GM13977 (cell line): Measurements from ENCODE around the gene TOMT.
"Not testable (repeated sequence)": the region's sequence is repeated elsewhere in the genome, so short reads cannot be mapped to it uniquely, and the experiment has no call there.

Source experiments
- DNase-seq: peaks from one replicate; pipeline ENCODE4 v3.0.0; 2012; ENCODE audit warnings: low spot score
- CTCF ChIP-seq: IDR thresholded peaks from 2 replicates; pipeline ENCODE4 v1.5.1; 2012; ENCODE audit warnings: mild to moderate bottlenecking, control low read depth; ENCODE audit not compliant: insufficient read depth; ENCODE audit errors: extremely low read depth, missing control alignments
- in situ Hi-C: fragments of 300-500 bp; cut with MboI; formaldehyde crosslinking; loops from one replicate; pipeline ENCODE4 v1.12.0; 2022; ENCODE audit warnings: low sequenced_read_pairs, low pct_unique_long_range_greater_than_20kb, mixed read lengths, inconsistent platforms; ENCODE audit not compliant: unreplicated experiment

Gene TOMT

GRCh38 chr11:72122607-72123006 is 16.9 kb downstream of the TOMT start:
- in situ Hi-C loops: no loop called here
- no peak for TF ChIP-seq CTCF
- DNase-seq: no peak

- TF ChIP-seq CTCF: no peak
- in situ Hi-C loops: no loop called here
- DNase-seq: no peak
These were observed 17.5 kb downstream of the TOMT start for GRCh38 chr11:72123117-72123653.

GRCh38 chr11:72124046-72124445 is 18.3 kb downstream of the TOMT start:
- in situ Hi-C loops: no loop called here
- no peak for DNase-seq
- TF ChIP-seq CTCF: no peak

- DNase-seq: no peak
- in situ Hi-C loops: no loop called here
- no peak for TF ChIP-seq CTCF
These were observed 20.2 kb downstream of the TOMT start for GRCh38 chr11:72125956-72126355.

GRCh38 chr11:72127923-72128322 is 22.2 kb downstream of the TOMT start:
- no peak for DNase-seq
- in situ Hi-C loops: no loop called here
- no peak for TF ChIP-seq CTCF

GRCh38 chr11:72129381-72129780 is 23.7 kb downstream of the TOMT start:
- TF ChIP-seq CTCF: no peak
- in situ Hi-C loops: no loop called here
- no peak for DNase-seq

GRCh38 chr11:72132646-72133045 is 26.9 kb downstream of the TOMT start:
- no peak for DNase-seq
- in situ Hi-C loops: no loop called here
- TF ChIP-seq CTCF: no peak

- in situ Hi-C loops, DNase-seq: not testable (repeated sequence)
These were observed 29.7 kb downstream of the TOMT start, which contains the start of gene FOLR3 for GRCh38 chr11:72135473-72135872. Gene FOLR3 (plus strand): TSS chr11:72135725. CDS start chr11:72135953, 228 bp downstream.
